Keratinocyte (primary cell): ENCODE results near the gene ZNF407. TPM values are rescaled to one million over a fixed set of nuclear protein-coding genes. Genes with fewer than 3 reads are reported as not detected.

Source experiments
- DNase-seq: peaks from one replicate; pipeline ENCODE4 v3.0.0-alpha.2; 2011; ENCODE audit warnings: low read depth, missing footprints, low spot score
- FAIRE-seq: peaks from 2 replicates; lab custom pipeline; 2011; peaks lifted over from hg19 to GRCh38; lab: Jason Lieb, UNC
- H2AFZ ChIP-seq: 2 replicates; pipeline ENCODE4 v1.6.0; 2012; ENCODE audit warnings: low read length, control low read depth, inconsistent platforms; ENCODE audit not compliant: control insufficient read depth
- H3K27ac ChIP-seq: 2 replicates; pipeline ENCODE4 v1.5.1; 2011; ENCODE audit warnings: low read length; ENCODE audit not compliant: control insufficient read depth, insufficient read depth
- H3K27me3 ChIP-seq: 3 replicates; pipeline ENCODE4 v1.6.0; 2011; ENCODE audit warnings: low read length; ENCODE audit not compliant: control insufficient read depth, insufficient read depth; ENCODE audit errors: extremely low read depth
- H3K36me3 ChIP-seq, 2 experiments: 2 replicates in 1 of 2; 3 replicates in 1 of 2; pipeline ENCODE4 v1.5.1; 2011; ENCODE audit warnings: low read length in 2 of 2, mild to moderate bottlenecking in 1 of 2; ENCODE audit not compliant: control insufficient read depth in 2 of 2, insufficient read depth in 2 of 2; ENCODE audit errors: extremely low read depth in 1 of 2
- H3K4me1 ChIP-seq: 3 replicates; pipeline ENCODE4 v1.5.1; 2011; ENCODE audit warnings: low read length; ENCODE audit not compliant: control insufficient read depth, insufficient read depth; ENCODE audit errors: extremely low read depth
- H3K4me2 ChIP-seq: 3 replicates; pipeline ENCODE4 v1.6.0; 2011; ENCODE audit warnings: low read depth, low read length; ENCODE audit not compliant: control insufficient read depth, insufficient read depth; ENCODE audit errors: extremely low read depth
- H3K4me3 ChIP-seq, 3 experiments: fragments of 200-600 bp in 1 of 3; sonication (generic) in 1 of 3; 2 replicates in 2 of 3; 3 replicates in 1 of 3; pipeline ENCODE4 v1.5.1; 2011 to 2016; ENCODE audit warnings: low read length in 3 of 3, mild to moderate bottlenecking in 3 of 3, control low read depth in 2 of 3, inconsistent platforms in 1 of 3, low read depth in 1 of 3, mixed read lengths in 1 of 3, mixed run types in 1 of 3, moderate library complexity in 1 of 3; ENCODE audit not compliant: control insufficient read depth in 2 of 3, insufficient read depth in 2 of 3; ENCODE audit errors: extremely low read depth in 1 of 3
- H3K79me2 ChIP-seq: 2 replicates; pipeline ENCODE4 v1.6.0; 2012; ENCODE audit warnings: low read length; ENCODE audit not compliant: control insufficient read depth, insufficient read depth
- H3K9ac ChIP-seq: 3 replicates; pipeline ENCODE4 v1.6.0; 2011; ENCODE audit warnings: low read length; ENCODE audit not compliant: control insufficient read depth, insufficient read depth; ENCODE audit errors: extremely low read depth
- H3K9me1 ChIP-seq: 3 replicates; pipeline ENCODE4 v1.6.0; 2011; ENCODE audit warnings: low read length; ENCODE audit not compliant: control insufficient read depth, insufficient read depth; ENCODE audit errors: extremely low read depth
- H3K9me3 ChIP-seq: 2 replicates; pipeline ENCODE4 v1.5.1; 2012; ENCODE audit warnings: low read depth, low read length; ENCODE audit not compliant: control insufficient read depth
- H4K20me1 ChIP-seq: 3 replicates; pipeline ENCODE4 v1.6.0; 2011; ENCODE audit warnings: low read length; ENCODE audit not compliant: control insufficient read depth, insufficient read depth; ENCODE audit errors: extremely low read depth
- CTCF ChIP-seq, 3 experiments: IDR thresholded peaks in 1 of 3; conservative IDR thresholded peaks in 1 of 3; optimal IDR thresholded peaks in 1 of 3; 2 replicates in 2 of 3; 3 replicates in 1 of 3; pipeline versions ENCODE3 to v1.5.1; 2011; ENCODE audit warnings: low read length in 3 of 3, mild to moderate bottlenecking in 3 of 3, moderate library complexity in 2 of 3, control low read depth in 1 of 3, inconsistent platforms in 1 of 3; ENCODE audit not compliant: insufficient read depth in 2 of 3; ENCODE audit errors: extremely low read depth in 1 of 3
- EZH2 ChIP-seq: IDR thresholded peaks from one replicate; pipeline ENCODE4 v1.6.1; 2012; ENCODE audit warnings: inconsistent platforms, mild to moderate bottlenecking, low read length, moderate library complexity
- dilution Hi-C: fragments of 300-500 bp; cut with MboI; formaldehyde crosslinking; loops from one replicate; pipeline ENCODE4 v1.7.0; 2020; ENCODE audit warnings: low sequenced_read_pairs; ENCODE audit not compliant: extremely low pct_ligation_motif_present
- polyA plus RNA-seq, 5 experiments: library from polyadenylated mRNA; depleted of rRNA in 3 of 5; stranded (reverse) in 3 of 5; stranded (forward) in 1 of 5; unstranded in 1 of 5; fragments of >200 nt; gene quantifications; 1 replicate in 1 of 5; 2 replicates in 3 of 5; 3 replicates in 1 of 5; pipeline versions ENCODE4 v1.2.1 to v1.2.3, GENCODE V29; 2011 to 2012; ENCODE audit warnings: missing spikeins in 2 of 5, low read depth in 1 of 5, low replicate concordance in 1 of 5

The ZNF407 gene
- polyA plus RNA-seq, 1 donor (not counting 4 experiments of a cell fraction or from before 2014, with no cell fraction given) = 3.8 TPM

- H3K79me2 ChIP-seq = no peaks in the 10 kb centered on the region
- H3K36me3 ChIP-seq = no peaks in the 10 kb centered on the region
- FAIRE-seq (no peak), DNase-seq (no peak)
- H3K9me1 ChIP-seq = no peaks in the 10 kb centered on the region
- dilution Hi-C loops = no loop called here
- no peaks in the 10 kb centered on the region for H3K9me3 ChIP-seq
- H3K4me3 ChIP-seq = no peak overlapping the region
- no peak overlapping the region for H3K4me2 ChIP-seq
- H3K27ac ChIP-seq = no peak overlapping the region
- no peaks in the 10 kb centered on the region for H4K20me1 ChIP-seq
- H3K4me1 ChIP-seq = no peaks in the 10 kb centered on the region
- no peaks in the 10 kb centered on the region for H3K27me3 ChIP-seq
- H3K9ac ChIP-seq = no peak overlapping the region
- no peak for TF ChIP-seq CTCF (optimal IDR thresholded peaks at IDR 0.05 in 1 of 3, IDR thresholded peaks at IDR 0.05 in 1 of 3, conservative IDR thresholded peaks at IDR 0.05 in 1 of 3; ENCODE audit: extremely low read depth in 1 of 3, insufficient read depth in 2 of 3, low read length in 3 of 3)
- TF ChIP-seq EZH2 = no peak
- H2AFZ ChIP-seq = no peak overlapping the region
These were observed 456.4 kb downstream of the ZNF407 start for GRCh38 chr18:75054046-75054445.

- H3K9me1 ChIP-seq = no peaks in the 10 kb centered on the region
- dilution Hi-C loops = no loop called here
- TF ChIP-seq EZH2 (no peak), CTCF (optimal IDR thresholded peaks at IDR 0.05 in 1 of 3, IDR thresholded peaks at IDR 0.05 in 1 of 3, conservative IDR thresholded peaks at IDR 0.05 in 1 of 3; ENCODE audit: extremely low read depth in 1 of 3, insufficient read depth in 2 of 3, low read length in 3 of 3) (no peak)
- H3K9ac ChIP-seq = no peak overlapping the region
- H3K9me3 ChIP-seq = no peaks in the 10 kb centered on the region
- H3K27me3 ChIP-seq = no peaks in the 10 kb centered on the region
- H3K4me3 ChIP-seq = no peak overlapping the region
- H3K79me2 ChIP-seq = no peaks in the 10 kb centered on the region
- no peaks in the 10 kb centered on the region for H4K20me1 ChIP-seq
- FAIRE-seq = no peak
- no peak for DNase-seq
- no peaks in the 10 kb centered on the region for H3K4me1 ChIP-seq
- no peaks in the 10 kb centered on the region for H3K36me3 ChIP-seq
- H3K4me2 ChIP-seq = no peak overlapping the region
- H3K27ac ChIP-seq = no peak overlapping the region
- no peak overlapping the region for H2AFZ ChIP-seq
These were observed 456.9 kb downstream of the ZNF407 start for GRCh38 chr18:75054611-75055010.
